T follicular helper cell (primary cell): ENCODE measurements around the gene KLHDC7A.
"Not testable (repeated sequence)": the region's sequence is repeated elsewhere in the genome, so short reads cannot be mapped to it uniquely, and the experiment has no call there.

ENCODE experiments used
- DNase-seq: peaks from one replicate; pipeline ENCODE4 v3.0.0-alpha.2; 2020; ENCODE audit warnings: low read depth
- total RNA-seq, 2 experiments: gene quantifications; one replicate each; lab custom pipeline; 2026; lab: John Stamatoyannopoulos, UW

KLHDC7A gene
- 0 reads per million in 2 experiments for total RNA-seq

DNA sequence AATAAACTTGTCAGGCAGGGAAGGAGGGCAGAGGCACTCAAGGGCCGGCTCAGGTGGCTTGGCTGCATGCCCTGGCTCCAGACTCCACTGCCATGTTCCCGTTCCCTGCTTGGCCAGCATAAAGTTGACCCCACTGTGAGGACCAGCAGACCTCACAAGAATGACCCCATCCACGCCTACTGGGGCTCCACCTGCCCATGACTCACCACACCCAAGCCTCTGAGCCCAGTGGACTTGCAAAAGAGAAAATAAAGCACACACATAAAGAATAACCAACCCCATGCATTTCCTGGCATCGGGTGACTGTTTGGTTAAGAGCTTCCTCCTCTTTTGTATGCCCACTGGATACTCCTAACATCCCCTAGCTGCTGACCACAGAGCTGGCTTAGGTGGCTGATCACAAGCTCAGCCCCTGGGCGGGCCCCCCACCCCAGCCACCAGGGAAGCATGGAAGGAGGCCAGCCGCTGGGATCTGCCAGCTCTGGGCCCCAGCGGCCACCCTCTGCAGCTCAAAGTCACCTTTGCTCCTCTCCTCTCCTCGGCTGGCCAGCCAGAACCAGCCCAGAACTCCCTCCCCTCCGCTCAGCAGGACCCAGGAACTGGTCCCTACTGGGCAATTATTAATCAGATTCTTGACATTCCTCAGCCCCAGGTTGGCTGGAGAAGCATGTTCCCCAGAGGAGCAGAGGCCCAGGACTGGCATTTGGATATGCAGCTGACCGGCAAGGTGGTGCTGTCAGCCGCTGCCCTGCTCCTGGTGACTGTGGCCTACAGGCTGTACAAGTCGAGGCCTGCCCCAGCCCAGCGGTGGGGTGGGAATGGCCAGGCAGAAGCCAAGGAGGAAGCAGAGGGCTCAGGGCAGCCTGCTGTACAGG is at the start of gene KLHDC7A:
Gene KLHDC7A (plus strand): TSS at position 616 of the 875 bp plus-strand sequence. CDS start 52 bp downstream, at position 668.
- DNase-seq, result no peak

GRCh38 chr1:18434041-18434440 is 46.7 kb upstream of the KLHDC7A start:
- DNase-seq, result no peak

- DNase-seq, result no peak
Measured at GRCh38 chr1:18440385-18441226, 40.1 kb upstream of the KLHDC7A start.

DNA sequence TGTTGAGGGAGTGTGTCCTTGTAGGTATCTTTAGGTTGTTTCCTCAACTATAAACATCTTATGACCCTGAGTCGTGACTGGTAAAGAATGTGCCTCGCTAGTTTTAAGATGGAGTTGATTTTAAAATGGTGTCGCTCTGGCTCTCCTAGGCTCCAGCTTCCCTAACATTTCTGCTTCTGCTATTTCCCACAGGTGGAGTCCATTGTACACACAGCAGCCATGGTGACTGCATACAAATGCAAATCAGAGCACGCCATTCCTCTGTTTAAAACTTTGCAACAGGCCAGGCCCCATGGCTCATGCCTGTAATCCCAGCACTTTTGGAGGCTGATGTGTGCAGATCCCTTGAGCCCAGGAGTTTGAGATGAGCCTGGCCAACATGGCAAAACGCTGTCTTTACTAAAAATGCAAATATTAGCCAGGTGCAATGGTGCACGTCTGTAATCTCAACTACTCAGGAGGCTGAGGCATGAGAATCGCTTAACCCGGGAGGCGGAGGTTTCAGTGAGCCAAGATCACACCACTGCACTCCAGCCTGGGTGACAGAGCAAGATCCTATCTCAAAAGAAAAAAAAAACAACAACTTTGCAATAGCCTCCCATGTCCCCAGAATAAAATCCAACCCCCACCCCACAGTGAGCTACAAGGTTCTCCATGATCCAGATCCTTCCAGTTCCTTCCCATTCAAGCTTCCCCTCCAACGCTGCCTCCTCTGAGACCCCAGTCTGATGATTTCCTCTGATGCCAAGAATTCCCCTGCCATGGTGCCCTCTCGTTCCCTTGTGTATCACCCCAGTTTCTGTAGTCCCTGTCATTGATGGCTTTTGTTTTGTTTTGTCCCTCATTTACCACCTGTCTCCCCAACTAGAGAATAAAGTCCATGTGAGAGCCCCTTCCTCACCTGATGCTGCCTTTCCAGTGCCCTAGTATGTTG is 36.9 kb upstream of the KLHDC7A start:
- no peak for DNase-seq

DNA sequence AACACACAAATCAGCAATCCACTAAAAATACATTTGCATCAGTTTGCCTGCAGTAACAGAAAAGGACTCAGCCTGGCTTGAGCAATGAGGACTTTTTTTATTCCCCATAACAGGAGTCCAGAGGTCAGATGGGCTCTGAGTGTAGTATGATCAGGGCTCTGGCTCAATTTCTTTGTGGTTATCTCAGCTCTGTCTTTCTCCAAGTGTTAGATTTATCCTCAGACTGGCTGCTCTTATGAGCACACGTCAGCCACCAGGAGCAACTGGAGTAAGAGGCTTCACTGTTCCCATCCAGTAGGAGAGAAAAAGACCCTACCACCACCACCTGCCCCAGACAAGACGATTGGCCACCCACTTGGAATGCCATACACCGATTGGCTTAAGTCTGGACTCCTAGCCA is 36.2 kb upstream of the KLHDC7A start:
- DNase-seq, result no peak

DNA sequence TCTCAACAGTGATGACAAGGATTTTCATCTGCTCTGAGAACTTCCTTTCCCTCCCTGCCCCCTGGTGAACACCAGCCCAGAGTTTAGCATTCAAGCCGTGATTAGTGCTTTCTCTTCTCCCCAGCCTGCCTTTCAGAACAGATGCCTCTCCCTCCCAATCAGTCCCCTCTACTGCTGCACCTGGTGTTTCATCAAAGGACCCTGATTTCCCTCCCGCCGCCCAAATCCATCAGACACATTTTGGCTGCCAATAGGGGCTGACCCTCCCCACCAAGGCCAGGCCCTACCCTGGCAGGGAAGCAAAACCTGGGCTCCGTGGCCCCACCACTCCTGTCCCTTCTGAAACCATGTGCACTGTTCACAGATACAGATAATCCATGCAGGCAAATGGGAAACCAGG is 34.0 kb upstream of the KLHDC7A start:
- DNase-seq, result no peak

- no peak for DNase-seq
Measured at GRCh38 chr1:18447509-18448220, 33.1 kb upstream of the KLHDC7A start.

DNA sequence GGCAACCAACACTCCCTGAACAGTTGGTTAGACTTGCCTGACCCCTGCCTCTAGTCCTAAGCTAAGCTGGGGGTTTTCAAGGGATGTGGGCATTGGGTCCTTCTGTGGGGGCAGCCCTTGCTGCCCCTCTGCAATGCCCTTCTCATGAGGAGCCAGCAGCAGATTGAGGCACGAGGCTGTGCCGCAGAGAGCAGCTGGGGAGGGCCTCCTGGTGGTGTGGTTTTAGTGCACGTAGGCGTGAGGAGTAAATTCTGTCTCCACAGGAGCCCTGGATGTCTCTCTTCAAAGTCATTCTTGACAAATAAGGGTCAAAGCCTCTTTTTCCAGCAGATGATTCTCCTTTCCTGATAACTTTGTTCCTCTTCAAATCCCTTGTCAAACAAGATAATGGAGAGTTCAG is 31.8 kb upstream of the KLHDC7A start:
- DNase-seq, result no peak

DNA sequence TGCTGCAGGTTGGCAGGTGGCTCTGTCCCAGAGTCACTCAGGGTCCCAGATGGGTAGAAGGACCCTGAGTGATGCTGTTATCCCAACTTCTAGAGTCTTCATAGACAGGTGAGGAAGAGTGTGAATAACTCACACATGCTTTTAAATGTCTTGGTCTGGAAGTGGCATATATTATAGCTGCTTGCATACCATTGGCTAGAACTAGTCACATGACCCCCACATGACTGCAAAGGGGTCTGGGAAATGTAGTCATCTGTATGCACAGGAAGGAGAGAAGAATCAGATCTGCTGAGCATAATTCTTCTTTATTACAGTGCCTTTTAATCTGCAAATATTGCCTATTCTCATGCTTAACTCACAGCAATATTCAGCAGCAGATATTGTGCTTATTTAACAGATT is 28.2 kb upstream of the KLHDC7A start:
- DNase-seq, result no peak

GRCh38 chr1:18458133-18459092 is 22.3 kb upstream of the KLHDC7A start:
- DNase-seq, result no peak

DNA sequence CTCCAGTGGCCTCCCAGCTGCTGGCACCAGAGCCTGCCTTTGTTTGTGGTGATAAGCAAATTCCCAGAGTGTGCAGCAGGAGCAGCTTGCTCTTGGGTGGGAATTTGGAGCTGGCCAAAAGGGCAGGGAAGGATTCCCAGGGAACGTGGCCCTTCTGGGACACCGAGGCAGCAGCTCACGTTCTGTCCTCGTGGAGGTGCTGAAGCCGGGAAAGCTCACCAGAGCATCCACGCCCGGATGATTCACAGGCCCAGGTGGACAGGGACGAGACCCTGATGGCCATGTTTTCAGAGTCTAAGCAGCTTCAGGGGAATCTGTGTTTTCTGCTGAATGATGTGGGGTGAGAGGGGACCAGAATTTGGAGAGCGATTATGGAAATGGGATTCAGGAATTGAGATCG is 19.1 kb upstream of the KLHDC7A start:
- DNase-seq, result no peak

GRCh38 chr1:18462517-18462916 is 18.2 kb upstream of the KLHDC7A start:
- DNase-seq, result not testable (repeated sequence)

DNA sequence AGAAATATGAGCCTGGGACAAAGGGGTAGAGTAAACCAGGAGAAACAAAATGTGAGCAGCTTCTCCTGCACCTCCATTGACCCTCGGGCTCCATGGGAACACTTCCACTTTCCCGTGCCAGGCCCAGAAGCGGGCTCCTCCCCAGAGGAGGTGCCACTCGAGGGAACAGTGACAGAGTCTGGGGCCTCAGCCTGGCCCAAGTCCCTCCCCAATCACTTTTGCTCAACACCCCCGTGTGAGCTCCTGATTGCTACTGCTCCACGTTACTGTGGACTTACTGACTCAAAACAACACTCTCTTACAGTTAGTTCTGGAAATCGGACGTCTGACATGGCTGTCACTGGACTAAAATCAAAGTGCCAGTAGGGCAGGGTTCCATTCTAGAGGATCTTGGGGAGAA is 17.7 kb upstream of the KLHDC7A start:
- no peak for DNase-seq

- no peak for DNase-seq
Measured at GRCh38 chr1:18463984-18464664, 16.6 kb upstream of the KLHDC7A start.

DNA sequence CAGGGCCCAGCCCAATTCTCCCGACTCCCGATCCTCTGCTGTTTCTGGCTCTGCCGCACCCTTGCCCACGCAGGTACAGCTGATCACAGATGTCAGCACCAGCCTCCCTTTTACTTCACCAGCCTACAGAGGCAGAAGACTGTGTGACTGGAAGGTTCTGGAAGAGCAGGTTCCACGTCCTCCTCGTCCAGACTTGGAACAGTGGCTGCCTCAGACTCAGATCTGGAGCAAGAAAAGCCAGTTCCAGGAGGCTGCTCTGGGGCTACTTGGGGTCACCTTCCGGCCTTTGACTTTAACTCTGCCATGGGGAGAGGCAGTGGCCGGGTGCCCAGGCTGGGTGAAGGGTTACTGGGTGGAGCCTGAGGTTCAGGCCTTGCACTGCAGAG is 16.1 kb upstream of the KLHDC7A start:
- DNase-seq, result no peak

DNA sequence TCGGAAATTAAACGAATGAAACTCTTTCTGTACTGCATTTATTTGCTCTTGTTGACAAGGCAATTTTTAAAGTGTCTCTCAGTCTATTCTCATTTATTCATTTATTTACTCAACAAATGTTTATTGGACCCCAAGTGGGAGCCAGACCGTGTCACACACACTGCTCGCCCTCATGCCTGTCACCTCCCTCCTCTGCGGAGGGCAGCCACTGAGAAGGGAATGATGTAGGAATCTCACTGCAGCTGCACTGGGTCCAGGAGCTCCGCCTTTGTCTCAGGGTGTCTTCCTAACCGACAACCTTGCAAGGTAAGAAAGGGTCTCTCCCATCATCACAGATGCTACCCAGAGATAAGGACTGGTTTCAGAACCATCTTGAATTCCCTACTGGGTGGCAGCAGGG is 14.1 kb upstream of the KLHDC7A start:
- DNase-seq, result no peak

GRCh38 chr1:18468570-18468969 is 12.2 kb upstream of the KLHDC7A start:
- no peak for DNase-seq

DNA sequence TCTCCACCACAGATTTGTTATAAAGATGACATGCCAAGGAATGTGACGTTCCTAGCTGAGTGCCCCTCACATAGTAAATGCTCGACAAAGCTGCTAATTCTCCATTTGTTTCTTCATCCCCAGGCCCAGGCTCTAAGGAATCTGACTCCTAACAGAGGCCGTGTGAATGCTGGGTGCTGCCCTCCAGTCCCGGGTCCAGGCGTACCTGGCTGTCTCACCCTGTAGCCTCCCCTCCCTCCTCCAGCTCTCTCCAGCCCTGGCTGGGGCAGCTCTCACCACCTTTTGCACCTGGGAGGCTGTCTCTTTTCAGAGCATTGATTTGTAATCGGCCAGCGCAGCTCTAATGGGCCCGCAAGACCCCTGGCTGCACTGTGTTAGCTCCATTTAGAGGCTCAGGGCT is 11.2 kb upstream of the KLHDC7A start:
- DNase-seq, result no peak

DNA sequence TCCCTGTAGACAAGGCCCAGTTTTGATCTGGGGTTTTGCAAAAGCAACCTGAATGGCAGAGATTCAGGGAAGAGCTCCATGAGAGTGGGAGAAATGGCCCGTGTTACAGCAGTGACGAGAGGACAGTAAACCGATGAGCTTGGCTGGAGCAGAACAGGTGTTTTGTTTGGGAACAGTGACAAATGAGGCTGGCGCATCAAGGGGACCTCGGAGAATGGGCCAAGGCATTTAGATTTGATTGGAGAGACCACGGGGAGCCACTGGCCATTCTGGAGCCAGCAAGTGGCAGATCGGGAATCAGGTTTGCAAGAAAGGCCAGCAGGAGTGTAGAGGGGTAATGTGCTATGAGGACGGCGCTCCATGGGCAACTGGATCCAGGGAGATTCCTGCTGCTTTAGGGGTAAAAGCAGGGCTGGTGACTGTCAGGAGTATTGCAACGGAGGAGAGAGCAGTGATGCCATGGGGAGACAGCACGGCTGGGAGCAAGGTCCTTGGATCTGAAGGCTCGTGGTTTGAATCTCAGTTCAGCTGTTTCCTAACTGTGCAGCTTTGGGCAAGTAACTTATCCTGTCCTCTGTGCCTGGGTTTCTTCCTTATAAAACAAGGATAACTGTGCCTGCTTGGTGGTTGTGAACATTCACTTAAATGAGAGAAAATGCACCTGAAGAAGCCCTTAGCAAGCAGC is 9.9 kb upstream of the KLHDC7A start:
- no peak for DNase-seq
